HFF-Myc (cell line): ENCODE data around the gene CDT1.

ENCODE experiments used
- DNase-seq: peaks from one replicate; pipeline ENCODE4 v3.0.0-alpha.2; 2011; ENCODE audit warnings: low read depth; ENCODE audit errors: extremely low read depth
- H3K4me3 ChIP-seq: replicated peaks from 2 replicates; pipeline ENCODE4 v1.5.1; 2011; ENCODE audit warnings: low read depth, mild to moderate bottlenecking, control low read depth, low read length
- TF ChIP-seq, protein P1 (sequence below): IDR thresholded peaks from 2 replicates; pipeline ENCODE4 v1.5.1; 2012; ENCODE audit warnings: mild to moderate bottlenecking, low read depth, low read length, control low read depth; ENCODE audit errors: missing control alignments

Gene CDT1

DNA sequence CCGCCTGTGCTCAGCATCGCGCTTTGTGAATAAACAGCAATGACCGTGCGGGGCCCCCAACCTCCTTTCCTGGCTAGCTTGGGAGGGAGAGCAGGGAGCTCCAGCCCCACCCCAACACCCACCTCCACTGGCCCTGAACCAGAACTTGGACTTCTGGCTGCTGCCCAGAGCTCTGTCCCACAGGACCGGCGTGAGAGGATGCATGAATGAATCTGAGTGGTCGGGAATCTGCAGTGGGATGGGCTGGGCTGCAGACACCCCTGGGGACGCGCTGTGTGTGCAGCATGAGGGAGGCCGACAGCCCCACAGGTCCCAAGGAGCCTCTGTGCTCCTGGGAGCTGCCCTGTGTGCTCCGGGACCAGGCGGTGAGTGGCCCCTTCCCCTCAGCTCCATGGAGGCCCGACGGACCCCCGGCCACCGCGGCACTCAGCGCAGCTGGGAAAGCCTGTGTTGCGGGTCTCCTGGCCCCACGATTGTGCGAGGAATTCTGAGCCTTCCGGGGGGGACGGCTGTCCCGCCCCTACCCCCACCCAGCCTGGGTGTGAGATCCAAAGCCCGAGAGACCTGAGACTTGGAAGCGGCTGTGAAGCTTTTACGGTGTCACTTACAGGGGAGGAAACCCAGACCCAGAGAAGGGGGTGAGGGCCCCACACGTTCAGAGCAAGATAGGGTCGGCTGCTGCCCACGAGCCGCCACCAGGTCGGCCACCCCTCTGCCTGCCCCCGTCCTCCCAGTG lies 24.0 kb upstream of the CDT1 start:
- TF ChIP-seq, protein P1, sequence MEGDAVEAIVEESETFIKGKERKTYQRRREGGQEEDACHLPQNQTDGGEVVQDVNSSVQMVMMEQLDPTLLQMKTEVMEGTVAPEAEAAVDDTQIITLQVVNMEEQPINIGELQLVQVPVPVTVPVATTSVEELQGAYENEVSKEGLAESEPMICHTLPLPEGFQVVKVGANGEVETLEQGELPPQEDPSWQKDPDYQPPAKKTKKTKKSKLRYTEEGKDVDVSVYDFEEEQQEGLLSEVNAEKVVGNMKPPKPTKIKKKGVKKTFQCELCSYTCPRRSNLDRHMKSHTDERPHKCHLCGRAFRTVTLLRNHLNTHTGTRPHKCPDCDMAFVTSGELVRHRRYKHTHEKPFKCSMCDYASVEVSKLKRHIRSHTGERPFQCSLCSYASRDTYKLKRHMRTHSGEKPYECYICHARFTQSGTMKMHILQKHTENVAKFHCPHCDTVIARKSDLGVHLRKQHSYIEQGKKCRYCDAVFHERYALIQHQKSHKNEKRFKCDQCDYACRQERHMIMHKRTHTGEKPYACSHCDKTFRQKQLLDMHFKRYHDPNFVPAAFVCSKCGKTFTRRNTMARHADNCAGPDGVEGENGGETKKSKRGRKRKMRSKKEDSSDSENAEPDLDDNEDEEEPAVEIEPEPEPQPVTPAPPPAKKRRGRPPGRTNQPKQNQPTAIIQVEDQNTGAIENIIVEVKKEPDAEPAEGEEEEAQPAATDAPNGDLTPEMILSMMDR, result no peak
- H3K4me3 ChIP-seq, result no peak overlapping the region
- no peak for DNase-seq

DNA sequence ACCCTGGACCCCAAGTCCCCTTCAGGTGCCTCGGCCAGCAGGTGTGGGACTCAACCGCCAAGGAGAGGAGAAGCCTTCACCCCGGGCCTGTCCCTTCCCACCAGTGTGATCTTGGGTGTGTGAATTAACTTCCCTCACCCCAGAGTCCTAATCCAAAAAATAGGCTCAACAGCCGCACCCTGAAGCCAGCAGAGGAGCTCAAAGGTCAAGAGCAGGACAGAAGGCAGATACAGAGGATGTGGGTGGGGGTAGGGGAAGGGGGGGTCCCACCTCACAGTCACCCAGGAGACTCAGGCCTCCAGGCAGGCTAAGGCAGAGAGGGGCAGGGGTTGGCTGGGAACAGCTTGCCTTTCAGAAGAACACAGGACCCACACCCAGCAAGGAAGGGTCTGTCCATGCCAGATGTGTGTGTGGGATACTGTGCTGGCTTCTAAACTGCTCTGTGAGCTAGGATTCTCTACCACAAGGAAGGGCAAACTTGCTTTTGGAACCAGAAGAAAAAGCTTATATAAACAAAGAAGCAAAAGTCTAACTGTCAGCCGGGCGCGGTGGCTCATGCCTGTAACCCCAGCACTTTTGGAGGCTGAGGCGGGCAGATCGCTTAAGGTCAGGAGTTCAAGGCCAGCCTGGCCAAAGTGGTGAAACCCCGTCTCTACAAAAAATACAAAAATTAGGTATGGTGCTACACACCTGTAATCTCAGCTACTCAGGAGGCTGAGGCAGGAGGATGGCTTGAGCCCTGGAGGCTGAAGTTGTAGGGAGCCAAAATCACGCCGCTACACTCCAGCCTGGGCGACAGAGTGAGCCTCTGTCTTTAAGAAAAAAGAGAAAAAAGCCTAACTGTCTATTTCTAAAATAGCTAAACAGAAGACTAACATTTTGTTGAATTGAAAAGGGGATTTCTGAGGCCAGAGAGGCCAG lies 23.2 kb upstream of the CDT1 start:
- H3K4me3 ChIP-seq, result no peak overlapping the region
- DNase-seq, result no peak
- TF ChIP-seq, protein P1, result no peak

DNA sequence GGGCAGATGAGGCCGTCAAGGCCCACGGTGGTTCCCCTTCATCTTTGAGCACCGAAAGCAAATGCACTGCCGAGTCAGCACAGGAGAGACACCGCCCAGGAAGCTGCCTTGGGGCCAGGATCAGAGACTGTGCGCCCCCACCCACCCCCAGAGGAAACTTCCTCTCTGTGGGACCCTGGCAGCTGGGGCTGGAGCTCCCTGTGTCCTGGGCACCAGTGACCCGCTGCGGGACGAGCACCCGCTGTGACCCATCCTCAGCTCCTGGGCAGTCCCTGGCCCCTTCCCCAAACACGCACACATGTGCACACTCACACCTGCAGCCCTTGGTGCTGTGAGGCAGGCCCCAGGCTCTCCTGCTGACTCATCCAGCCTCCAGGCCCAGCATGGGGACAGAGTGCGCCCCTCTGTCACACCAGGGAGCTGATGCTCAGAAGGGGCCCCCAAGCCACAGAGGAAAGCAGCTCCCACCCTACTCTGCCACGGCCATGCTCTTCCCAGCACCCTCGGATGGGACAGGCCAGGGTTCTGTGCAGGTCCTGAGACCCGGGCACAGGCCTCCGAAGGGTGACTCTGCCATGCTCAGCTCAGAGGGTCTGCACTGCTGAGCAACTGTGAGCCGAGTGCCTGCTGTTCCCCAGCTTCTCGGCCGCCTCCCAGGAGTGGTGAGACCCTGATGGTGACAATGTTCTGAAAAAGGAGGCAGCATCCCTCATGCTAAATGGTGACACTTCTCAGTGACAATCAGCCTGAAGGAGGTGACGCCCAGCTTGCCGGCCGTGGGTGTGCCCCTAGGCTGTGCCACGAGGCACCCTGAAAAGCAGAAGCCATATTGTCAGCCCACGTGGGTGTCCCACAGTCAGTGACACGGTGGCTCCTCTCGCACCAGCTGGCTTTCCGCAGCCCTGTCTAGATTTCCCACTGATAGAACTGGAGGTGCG lies 22.2 kb upstream of the CDT1 start:
- peak overlapping the region; percentile 79; the same call in 1 of the 2 replicates for H3K4me3 ChIP-seq
- TF ChIP-seq, protein P1, result no peak
- no peak for DNase-seq

DNA sequence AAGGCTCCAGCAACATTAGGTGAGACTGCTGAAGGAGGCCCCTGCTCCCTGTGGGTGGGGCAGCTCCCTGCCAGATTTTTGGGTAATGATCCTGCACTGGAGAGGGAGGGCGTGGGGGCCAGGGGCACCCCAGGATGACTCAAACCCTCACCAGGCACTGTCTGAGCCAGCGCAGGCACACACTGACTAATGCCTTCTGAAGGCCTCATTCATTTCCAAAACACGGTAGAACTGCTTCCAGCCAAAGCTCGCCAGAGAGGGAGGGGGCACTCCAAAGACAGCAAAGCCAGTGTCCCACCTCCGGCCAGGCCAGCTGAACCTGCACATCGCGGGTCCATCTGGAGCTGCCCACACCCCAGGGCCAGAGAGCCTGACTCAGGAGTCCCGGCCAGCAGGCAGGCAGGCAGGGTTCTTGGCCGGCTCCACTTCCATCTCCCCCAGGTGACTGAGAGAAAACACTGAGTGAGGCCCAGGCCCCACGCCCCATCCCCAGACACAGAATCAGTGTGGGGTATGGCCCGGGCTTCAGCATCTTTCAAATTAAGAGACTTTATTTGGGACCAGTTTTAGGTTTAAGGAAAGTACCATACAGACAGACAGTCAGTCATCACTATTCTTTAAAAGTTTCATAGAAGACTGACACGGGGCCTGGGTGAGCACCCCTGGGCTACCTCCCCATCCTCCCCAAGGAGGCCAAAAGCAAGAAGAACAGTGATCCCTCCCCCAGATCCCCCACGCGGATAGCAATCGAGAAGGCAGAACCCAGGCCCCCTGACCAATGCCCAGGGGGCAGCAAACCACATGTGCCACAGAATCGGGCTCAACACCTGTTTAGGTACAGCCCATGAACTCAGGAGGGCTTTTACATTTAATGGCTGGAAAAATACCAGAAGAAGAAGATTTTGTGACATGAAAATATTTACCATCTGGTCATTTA lies 20.9 kb upstream of the CDT1 start:
- TF ChIP-seq, protein P1, result no peak
- peak overlapping the region; percentile 79 for H3K4me3 ChIP-seq
- no peak for DNase-seq

DNA sequence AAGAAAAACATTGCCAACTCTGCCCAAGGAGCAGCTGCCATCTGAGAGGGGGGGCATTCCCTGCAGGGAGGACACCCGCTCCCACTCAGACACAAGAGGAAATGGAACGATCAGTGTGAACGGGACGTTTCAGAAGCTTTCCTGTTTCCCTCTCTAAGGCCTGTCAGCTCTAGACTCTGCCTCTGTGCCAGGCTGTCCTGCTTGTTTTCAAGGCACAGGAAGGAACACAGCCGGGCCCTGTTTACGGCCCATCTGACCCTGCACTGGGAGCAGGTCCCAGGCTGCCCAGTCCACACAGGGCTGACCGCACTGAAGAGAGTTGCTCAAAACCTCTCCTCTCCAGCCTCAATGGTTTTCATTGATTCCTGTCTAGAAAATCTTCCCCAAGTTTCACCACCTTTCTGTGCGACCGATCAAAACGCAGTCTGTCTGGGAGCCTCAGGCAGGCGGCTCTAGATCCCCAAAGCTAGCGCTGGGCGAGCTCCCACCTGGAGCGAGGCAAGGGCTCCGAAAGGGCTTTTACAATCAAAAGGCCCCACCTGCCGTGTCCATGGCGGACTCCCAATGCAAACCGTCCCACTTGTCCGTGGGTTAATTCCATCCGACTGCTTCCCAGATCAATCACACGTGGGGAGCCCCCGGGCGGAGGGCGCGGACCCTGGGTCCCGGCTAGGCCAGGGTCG lies 20.1 kb upstream of the CDT1 start:
- TF ChIP-seq, protein P1, result no peak
- H3K4me3 ChIP-seq, result peak overlapping the region; percentile 79
- no peak for DNase-seq
